ENCODE results near the gene IGFN1. TPM values are rescaled to one million over a fixed set of nuclear protein-coding genes. Genes with fewer than 3 reads are reported as not detected.

Gene IGFN1
- total RNA-seq, 1 donor from 2014 or later, result 0.18 TPM

GRCh38 chr1:201212056-201212455, 21.4 kb downstream of the IGFN1 start:
- no peaks in the 10 kb centered on the region for H3K27me3 ChIP-seq (ENCODE audit: low read depth)
- no peaks in the 10 kb centered on the region for H3K36me3 ChIP-seq
- no peak overlapping the region for H3K27ac ChIP-seq
- DNase-seq, result no peak
- no peak overlapping the region for H3K4me3 ChIP-seq
- no peak for TF ChIP-seq CTCF (IDR thresholded peaks at IDR 0.05)
- intact Hi-C loops (cut with DNase I), result no loop called here
- ATAC-seq, result no peak
- H3K9me3 ChIP-seq, result no peaks in the 10 kb centered on the region
- H3K4me1 ChIP-seq, result no peaks in the 10 kb centered on the region

- TF ChIP-seq CTCF (IDR thresholded peaks at IDR 0.05), result no peak
- DNase-seq (no peak), ATAC-seq (no peak)
- Histone ChIP-seq H3K27ac (no peak overlapping the region), H3K4me3 (no peak overlapping the region), H3K9me3 (no peaks in the 10 kb centered on the region), H3K36me3 (no peaks in the 10 kb centered on the region), H3K27me3 (ENCODE audit: low read depth) (no peaks in the 10 kb centered on the region), H3K4me1 (no peaks in the 10 kb centered on the region)
- intact Hi-C loops (cut with DNase I), result no loop called here
Measured at GRCh38 chr1:201212461-201213055, 21.9 kb downstream of the IGFN1 start.

- TF ChIP-seq CTCF (IDR thresholded peaks at IDR 0.05), result no peak
- no peak overlapping the region for H3K4me3 ChIP-seq
- intact Hi-C loops (cut with DNase I), result no loop called here
- H3K27me3 ChIP-seq (ENCODE audit: low read depth), result no peaks in the 10 kb centered on the region
- no peaks in the 10 kb centered on the region for H3K9me3 ChIP-seq
- ATAC-seq (no peak), DNase-seq (no peak)
- no peaks in the 10 kb centered on the region for H3K4me1 ChIP-seq
- H3K27ac ChIP-seq, result no peak overlapping the region
- no peaks in the 10 kb centered on the region for H3K36me3 ChIP-seq
Measured at GRCh38 chr1:201213106-201213770, 22.6 kb downstream of the IGFN1 start.

GRCh38 chr1:201213926-201214325, 23.3 kb downstream of the IGFN1 start:
- Histone ChIP-seq H3K9me3 (no peaks in the 10 kb centered on the region), H3K4me1 (no peaks in the 10 kb centered on the region), H3K4me3 (no peak overlapping the region), H3K27me3 (ENCODE audit: low read depth) (no peaks in the 10 kb centered on the region), H3K27ac (no peak overlapping the region), H3K36me3 (no peaks in the 10 kb centered on the region)
- ATAC-seq (no peak), DNase-seq (no peak)
- intact Hi-C loops (cut with DNase I), result no loop called here
- TF ChIP-seq CTCF (IDR thresholded peaks at IDR 0.05), result no peak

GRCh38 chr1:201214461-201214860, 23.8 kb downstream of the IGFN1 start:
- Histone ChIP-seq H3K27ac (no peak overlapping the region), H3K27me3 (ENCODE audit: low read depth) (no peaks in the 10 kb centered on the region), H3K4me3 (no peak overlapping the region), H3K4me1 (no peaks in the 10 kb centered on the region), H3K36me3 (no peaks in the 10 kb centered on the region), H3K9me3 (no peaks in the 10 kb centered on the region)
- DNase-seq (no peak), ATAC-seq (no peak)
- intact Hi-C loops (cut with DNase I), result no loop called here
- TF ChIP-seq CTCF (IDR thresholded peaks at IDR 0.05), result no peak
